Measurements from ENCODE around the gene HSD17B1. TPM values are rescaled to one million over a fixed set of nuclear protein-coding genes. Genes with fewer than 3 reads are reported as not detected.
"Not testable (repeated sequence)": the region's sequence is repeated elsewhere in the genome, so short reads cannot be mapped to it uniquely, and the experiment has no call there.

Gene HSD17B1
- 1 to 10 TPM in 1 of 2 donors, under 1 TPM in 1; 0.14 to 2.8 TPM for total RNA-seq

- peak within 1 kb of the TSS; percentile 70 to 81 for H3K27ac ChIP-seq
- H3K4me3 ChIP-seq, result peak within 1 kb of the TSS; percentile 93
- ATAC-seq (ENCODE audit: insufficient number of reproducible peaks, low FRiP score, low read depth); H3K27me3 ChIP-seq (replicated peaks; ENCODE audit: insufficient read depth); H3K9me3 ChIP-seq; H3K36me3 ChIP-seq; DNase-seq (ENCODE audit: low spot score): not testable (repeated sequence)
- H3K4me1 ChIP-seq (ENCODE audit: control insufficient read depth in 1 of 2, low read depth in 2 of 2), result peaks cover 17 to 26% of the 10 kb centered on the region in 2 donors
Measured at GRCh38 chr17:42552736-42553135, at the start of gene HSD17B1. TSS of gene HSD17B1 (plus strand) at chr17:42552923. CDS start at chr17:42552934, 11 bp downstream.

- H3K4me1 ChIP-seq (ENCODE audit: control insufficient read depth in 1 of 2, low read depth in 2 of 2), result no peaks in the 10 kb centered on the region
- H3K4me3 ChIP-seq, result no peak overlapping the region
- no peaks in the 10 kb centered on the region for H3K27me3 ChIP-seq (replicated peaks; ENCODE audit: insufficient read depth)
- no peak for ATAC-seq (ENCODE audit: insufficient number of reproducible peaks, low FRiP score, low read depth)
- TF ChIP-seq CTCF (IDR thresholded peaks at IDR 0.05), result no peak
- no peak overlapping the region for H3K27ac ChIP-seq
- no peak for DNase-seq (ENCODE audit: low spot score)
- no peaks in the 10 kb centered on the region for H3K9me3 ChIP-seq
- H3K36me3 ChIP-seq, result peaks cover 42% of the 10 kb centered on the region
Measured at GRCh38 chr17:42502926-42503325, 49.8 kb upstream of the HSD17B1 start.

GRCh38 chr17:42507671-42508070 lies 45.1 kb upstream of the HSD17B1 start:
- ATAC-seq (ENCODE audit: insufficient number of reproducible peaks, low FRiP score, low read depth), result no peak
- H3K9me3 ChIP-seq, result no peaks in the 10 kb centered on the region
- TF ChIP-seq CTCF (IDR thresholded peaks at IDR 0.05), result no peak
- no peaks in the 10 kb centered on the region for H3K27me3 ChIP-seq (replicated peaks; ENCODE audit: insufficient read depth)
- DNase-seq (ENCODE audit: low spot score), result no peak
- H3K4me1 ChIP-seq (ENCODE audit: control insufficient read depth in 1 of 2, low read depth in 2 of 2), result peaks cover 2 to 37% of the 10 kb centered on the region in 2 donors
- H3K36me3 ChIP-seq, result peaks cover 9% of the 10 kb centered on the region
- H3K4me3 ChIP-seq, result no peak overlapping the region
- peak overlapping the region in 1 of 2 donors; percentile 34 for H3K27ac ChIP-seq

GRCh38 chr17:42508426-42509165 lies 44.1 kb upstream of the HSD17B1 start:
- no peak for TF ChIP-seq CTCF (IDR thresholded peaks at IDR 0.05)
- Histone ChIP-seq H3K36me3 (peaks cover 5% of the 10 kb centered on the region), H3K9me3 (no peaks in the 10 kb centered on the region), H3K27ac (peak overlapping the region; percentile 28 to 70), H3K4me3 (no peak overlapping the region), H3K27me3 (replicated peaks; ENCODE audit: insufficient read depth) (no peaks in the 10 kb centered on the region), H3K4me1 (ENCODE audit: control insufficient read depth in 1 of 2, low read depth in 2 of 2) (peaks cover 11 to 46% of the 10 kb centered on the region in 2 donors)
- no peak for DNase-seq (ENCODE audit: low spot score)
- ATAC-seq (ENCODE audit: insufficient number of reproducible peaks, low FRiP score, low read depth), result no peak

- DNase-seq (ENCODE audit: low spot score) (no peak), ATAC-seq (ENCODE audit: insufficient number of reproducible peaks, low FRiP score, low read depth) (no peak)
- Histone ChIP-seq H3K27ac (peak overlapping the region; percentile 28 to 70), H3K27me3 (replicated peaks; ENCODE audit: insufficient read depth) (no peaks in the 10 kb centered on the region), H3K4me3 (no peak overlapping the region), H3K36me3 (peaks cover 3% of the 10 kb centered on the region), H3K9me3 (no peaks in the 10 kb centered on the region), H3K4me1 (ENCODE audit: control insufficient read depth in 1 of 2, low read depth in 2 of 2) (peaks cover 11 to 49% of the 10 kb centered on the region in 2 donors)
- TF ChIP-seq CTCF (IDR thresholded peaks at IDR 0.05), result no peak
Measured at GRCh38 chr17:42509409-42509808, 43.3 kb upstream of the HSD17B1 start.

All from thoracic aorta (tissue), 2 donors.